ENCODE data around the gene TCN1. TPM values are rescaled to one million over a fixed set of nuclear protein-coding genes. Genes with fewer than 3 reads are reported as not detected.
A peak's percentile ranks its signal among the peaks of the same experiment; 100 is the strongest.

Gene TCN1
- total and polyA plus RNA-seq, 2 of the 8 experiments (the other 6 are each of a cell fraction or from before 2014, with no cell fraction given): not detected

- FAIRE-seq (no peak), DNase-seq (ENCODE audit: low read depth in 1 of 2, low spot score in 2 of 2) (no peak)
- H3K4me2 ChIP-seq (ENCODE audit: insufficient read depth in 1 of 2, low read depth in 2 of 2, low read length in 2 of 2): no peak overlapping the region
- H2BK12ac ChIP-seq (ENCODE audit: low read depth, low read length): no peak overlapping the region
- H3K4me3 ChIP-seq (ENCODE audit: extremely low read depth in 1 of 4, insufficient read depth in 2 of 4, low read depth in 3 of 4, low read length in 4 of 4): no peak overlapping the region
- H3K9ac ChIP-seq (replicated peaks in 1 of 4; ENCODE audit: extremely low read depth in 1 of 4, low read depth in 3 of 4, low read length in 3 of 4): no peak overlapping the region
- H3K27me3 ChIP-seq (replicated peaks in 1 of 4; ENCODE audit: control insufficient read depth in 3 of 4, extremely low read depth in 1 of 4, insufficient read depth in 3 of 4, low read length in 3 of 4): no peaks in the 10 kb centered on the region
- TF ChIP-seq PHF8 (conservative IDR thresholded peaks at IDR 0.05; ENCODE audit: low read depth, low read length) (no peak), POLR2AphosphoS5 (IDR thresholded peaks at IDR 0.05; ENCODE audit: low read depth, low read length) (0 out of 2 replicates have a peak, but pooled peaks have one; percentile 31)
- H2BK20ac ChIP-seq (ENCODE audit: low read length): no peak overlapping the region
- H4K5ac ChIP-seq (ENCODE audit: insufficient read length, low read depth, low read length): no peak overlapping the region
- H2BK15ac ChIP-seq (ENCODE audit: low read length): no peak overlapping the region
- H2AK5ac ChIP-seq (ENCODE audit: low read depth, low read length): no peak overlapping the region
- H3K79me2 ChIP-seq (ENCODE audit: control insufficient read depth in 1 of 2, insufficient read depth in 2 of 2, low read length in 2 of 2): peaks cover 0 to 11% of the 10 kb centered on the region in 2 experiments; a peak in 2 of 4 replicates
- H3K23me2 ChIP-seq (ENCODE audit: low read depth, low read length): 0 out of 2 replicates have a peak, but pooled peaks cover 4% of the 10 kb centered on the region
- H3K4me1 ChIP-seq (replicated peaks in 1 of 4; ENCODE audit: control insufficient read depth in 3 of 4, insufficient read depth in 4 of 4, low read length in 3 of 4): peaks cover 0 to 2% (median 0%) of the 10 kb centered on the region in 4 experiments; a peak in 2 of 7 replicates
- H4K91ac ChIP-seq (replicated peaks; ENCODE audit: insufficient read length, low read length): no peak overlapping the region
- H2BK5ac ChIP-seq (ENCODE audit: low read depth, low read length): no peak overlapping the region
- 0 out of 2 replicates have a peak, but pooled peaks cover 3% of the 10 kb centered on the region for H3K79me1 ChIP-seq (ENCODE audit: low read depth, low read length)
- H4K8ac ChIP-seq (ENCODE audit: extremely low read depth, insufficient read depth, low read length): no peak overlapping the region
- H3K18ac ChIP-seq (ENCODE audit: extremely low read depth, low read length): no peak overlapping the region
- POLR2A ChIA-PET (ENCODE audit: partially characterized antibody): interaction anchor here (0.6 to 1.6 kb wide), 5 partner anchors 10 to 938 kb away, joined by 3 to 5 read pairs (median 3); no protein-coding TSS in a partner anchor
- H3K27ac ChIP-seq (ENCODE audit: low read depth, low read length): no peak overlapping the region
- peaks cover 8 to 37% (median 30%) of the 10 kb centered on the region in 4 experiments for H3K36me3 ChIP-seq (ENCODE audit: control insufficient read depth in 2 of 4, insufficient read depth in 4 of 4, low read length in 3 of 4)
- H3K23ac ChIP-seq (ENCODE audit: insufficient read length): no peak overlapping the region
- no peak overlapping the region for H2AFZ ChIP-seq (ENCODE audit: low read length)
- H3K56ac ChIP-seq (replicated peaks; ENCODE audit: insufficient read length, low read depth, low read length): no peak overlapping the region
- no peak overlapping the region for H2BK120ac ChIP-seq (replicated peaks; ENCODE audit: low read depth, low read length)
- CTCF ChIA-PET (ENCODE audit: partially characterized antibody): interaction anchor here (1.3 to 4.6 kb wide), 2 partner anchors 11 to 52 kb away, joined by 4 to 23 read pairs; partner anchors contain the start of gene STX3
- peaks cover 0 to 3% of the 10 kb centered on the region in 2 experiments for H4K20me1 ChIP-seq (replicated peaks in 1 of 2; ENCODE audit: control insufficient read depth in 1 of 2, insufficient read depth in 2 of 2, low read length in 2 of 2)
- no peaks in the 10 kb centered on the region for H3K9me3 ChIP-seq (ENCODE audit: insufficient read depth in 2 of 2, low read depth in 1 of 2, low read length in 1 of 2)
- WGBS, 2 experiments (ENCODE audit: extremely low coverage in 1 of 2, insufficient coverage in 1 of 2, insufficient read length in 1 of 2, insufficient replicate concordance in 2 of 2, low coverage in 1 of 2, low lambda C conversion rate in 2 of 2, missing lambda C conversion rate in 1 of 2): 89% methylated on average over 1 of the region's 1 CpG; no CpG with 5 or more reads in 1 of the 2 experiments
- no peak overlapping the region for H3K4ac ChIP-seq (replicated peaks; ENCODE audit: insufficient read length, low read depth, low read length)
- no peak overlapping the region for H3K14ac ChIP-seq (ENCODE audit: insufficient read length)
Measured at GRCh38 chr11:59807047-59807610, 59.2 kb downstream of the TCN1 start.

Measured in H1 (cell line).